HEK293T (cell line): ENCODE results near the gene PRIMA1.

ENCODE experiments used
- ARNT ChIP-seq: fragments of 450-650 bp; IDR thresholded peaks from 2 replicates; pipeline ENCODE4 v1.6.1; 2017; ENCODE audit warnings: mild to moderate bottlenecking
- BHLHE40 ChIP-seq: fragments of 450-650 bp; IDR thresholded peaks from 2 replicates; pipeline ENCODE4 v1.6.1; 2016; ENCODE audit warnings: mild to moderate bottlenecking, moderate library complexity, borderline replicate concordance
- CTBP1 ChIP-seq: fragments of 450-650 bp; IDR thresholded peaks from 2 replicates; pipeline ENCODE4 v1.6.1; 2016; ENCODE audit warnings: borderline replicate concordance
- ELF4 ChIP-seq: fragments of 450-650 bp; IDR thresholded peaks from 2 replicates; pipeline ENCODE4 v1.6.1; 2017; ENCODE audit warnings: antibody characterized with exemption
- FOXA1 ChIP-seq: fragments of 450-650 bp; IDR thresholded peaks from 2 replicates; pipeline ENCODE4 v1.6.1; 2016; ENCODE audit warnings: mild to moderate bottlenecking
- FOXM1 ChIP-seq: fragments of 450-650 bp; IDR thresholded peaks from 2 replicates; pipeline ENCODE4 v1.6.1; 2017; ENCODE audit warnings: mild to moderate bottlenecking, borderline replicate concordance
- HDGF ChIP-seq: fragments of 450-650 bp; IDR thresholded peaks from 2 replicates; pipeline ENCODE4 v1.6.1; 2017; ENCODE audit warnings: antibody characterized with exemption, borderline replicate concordance
- NFRKB ChIP-seq: fragments of 450-650 bp; IDR thresholded peaks from 2 replicates; pipeline ENCODE4 v1.6.1; 2016; ENCODE audit warnings: mild to moderate bottlenecking, moderate library complexity
- SP1 ChIP-seq: fragments of 450-650 bp; IDR thresholded peaks from 2 replicates; pipeline ENCODE4 v1.6.1; 2017
- TARDBP ChIP-seq: fragments of 450-650 bp; IDR thresholded peaks from 2 replicates; pipeline ENCODE4 v1.6.1; 2016

- TF ChIP-seq NFRKB (no peak), BHLHE40 (no peak), SP1 (no peak), ARNT (no peak), CTBP1 (no peak), ELF4 (no peak), FOXM1 (no peak), FOXA1 (no peak), HDGF (no peak), TARDBP (no peak)
Measured at GRCh38 chr14:93744876-93745275, 43.4 kb downstream of the PRIMA1 start.
